Measurements from ENCODE around the gene ETS1. TPM values are rescaled to one million over a fixed set of nuclear protein-coding genes. Genes with fewer than 3 reads are reported as not detected.
A peak's percentile ranks its signal among the peaks of the same experiment; 100 is the strongest.

Gene ETS1
- total RNA-seq, 1 donor from 2014 or later = 45.3 TPM

DNA sequence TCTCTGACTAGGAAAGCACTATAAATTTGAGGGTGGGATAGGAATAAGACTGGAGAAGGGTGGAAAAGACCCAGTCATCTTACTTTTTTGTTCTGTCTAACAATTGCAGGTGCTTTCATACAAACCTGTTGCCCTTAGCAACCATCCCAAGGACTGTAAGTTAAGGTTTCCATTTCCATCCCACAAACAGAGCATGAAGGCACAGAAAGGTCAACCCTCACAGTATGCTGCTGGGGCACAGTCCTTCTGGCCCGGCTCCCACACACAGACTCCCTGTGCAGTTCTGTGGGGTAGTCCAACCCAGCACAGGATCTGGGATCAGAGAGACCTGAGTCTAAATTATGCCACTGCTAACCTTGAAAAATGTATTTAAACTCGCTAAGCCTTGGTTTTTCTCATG, 38.4 kb upstream of the ETS1 start:
- Histone ChIP-seq H3K36me3 (no peaks in the 10 kb centered on the region), H3K27me3 (ENCODE audit: low read depth) (no peaks in the 10 kb centered on the region), H3K9me3 (replicated peaks) (no peaks in the 10 kb centered on the region), H3K4me1 (peaks cover 39% of the 10 kb centered on the region), H3K4me3 (no peak overlapping the region), H3K27ac (replicated peaks) (no peak overlapping the region)
- no peak for DNase-seq
- intact Hi-C loops (cut with micrococcal nuclease) = loop anchor here (5.0 kb wide), 1 partner anchor 68 kb away; no protein-coding TSS in a partner anchor
- TF ChIP-seq, protein P1, sequence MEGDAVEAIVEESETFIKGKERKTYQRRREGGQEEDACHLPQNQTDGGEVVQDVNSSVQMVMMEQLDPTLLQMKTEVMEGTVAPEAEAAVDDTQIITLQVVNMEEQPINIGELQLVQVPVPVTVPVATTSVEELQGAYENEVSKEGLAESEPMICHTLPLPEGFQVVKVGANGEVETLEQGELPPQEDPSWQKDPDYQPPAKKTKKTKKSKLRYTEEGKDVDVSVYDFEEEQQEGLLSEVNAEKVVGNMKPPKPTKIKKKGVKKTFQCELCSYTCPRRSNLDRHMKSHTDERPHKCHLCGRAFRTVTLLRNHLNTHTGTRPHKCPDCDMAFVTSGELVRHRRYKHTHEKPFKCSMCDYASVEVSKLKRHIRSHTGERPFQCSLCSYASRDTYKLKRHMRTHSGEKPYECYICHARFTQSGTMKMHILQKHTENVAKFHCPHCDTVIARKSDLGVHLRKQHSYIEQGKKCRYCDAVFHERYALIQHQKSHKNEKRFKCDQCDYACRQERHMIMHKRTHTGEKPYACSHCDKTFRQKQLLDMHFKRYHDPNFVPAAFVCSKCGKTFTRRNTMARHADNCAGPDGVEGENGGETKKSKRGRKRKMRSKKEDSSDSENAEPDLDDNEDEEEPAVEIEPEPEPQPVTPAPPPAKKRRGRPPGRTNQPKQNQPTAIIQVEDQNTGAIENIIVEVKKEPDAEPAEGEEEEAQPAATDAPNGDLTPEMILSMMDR (IDR thresholded peaks at IDR 0.05; ENCODE audit: borderline replicate concordance) = no peak

DNA sequence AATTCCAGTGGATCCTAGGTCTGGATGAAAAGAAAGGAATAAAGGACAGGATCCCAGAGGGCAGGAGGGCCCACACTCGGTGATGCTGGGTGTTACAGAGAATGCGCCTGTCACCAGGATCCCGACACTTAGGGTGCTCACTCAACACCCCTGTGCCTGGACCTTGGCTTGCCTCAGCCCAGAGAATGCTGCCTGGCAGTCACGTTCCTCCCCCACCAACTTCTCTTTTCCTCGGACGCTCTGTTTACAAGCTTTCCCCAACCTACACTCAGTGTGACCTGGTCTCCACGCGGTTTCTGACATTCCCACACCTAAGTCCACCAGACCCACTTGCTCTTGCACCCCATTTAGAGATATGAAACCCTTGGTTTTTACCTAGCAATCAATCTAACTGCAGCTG, 38.0 kb upstream of the ETS1 start:
- Histone ChIP-seq H3K27ac (replicated peaks) (no peak overlapping the region), H3K4me3 (no peak overlapping the region), H3K36me3 (no peaks in the 10 kb centered on the region), H3K27me3 (ENCODE audit: low read depth) (no peaks in the 10 kb centered on the region), H3K9me3 (replicated peaks) (no peaks in the 10 kb centered on the region), H3K4me1 (peaks cover 35% of the 10 kb centered on the region)
- DNase-seq = no peak
- TF ChIP-seq, protein P1 (IDR thresholded peaks at IDR 0.05; ENCODE audit: borderline replicate concordance) = no peak
- intact Hi-C loops (cut with micrococcal nuclease) = loop anchor here (5.0 kb wide), 1 partner anchor 68 kb away; no protein-coding TSS in a partner anchor

DNA sequence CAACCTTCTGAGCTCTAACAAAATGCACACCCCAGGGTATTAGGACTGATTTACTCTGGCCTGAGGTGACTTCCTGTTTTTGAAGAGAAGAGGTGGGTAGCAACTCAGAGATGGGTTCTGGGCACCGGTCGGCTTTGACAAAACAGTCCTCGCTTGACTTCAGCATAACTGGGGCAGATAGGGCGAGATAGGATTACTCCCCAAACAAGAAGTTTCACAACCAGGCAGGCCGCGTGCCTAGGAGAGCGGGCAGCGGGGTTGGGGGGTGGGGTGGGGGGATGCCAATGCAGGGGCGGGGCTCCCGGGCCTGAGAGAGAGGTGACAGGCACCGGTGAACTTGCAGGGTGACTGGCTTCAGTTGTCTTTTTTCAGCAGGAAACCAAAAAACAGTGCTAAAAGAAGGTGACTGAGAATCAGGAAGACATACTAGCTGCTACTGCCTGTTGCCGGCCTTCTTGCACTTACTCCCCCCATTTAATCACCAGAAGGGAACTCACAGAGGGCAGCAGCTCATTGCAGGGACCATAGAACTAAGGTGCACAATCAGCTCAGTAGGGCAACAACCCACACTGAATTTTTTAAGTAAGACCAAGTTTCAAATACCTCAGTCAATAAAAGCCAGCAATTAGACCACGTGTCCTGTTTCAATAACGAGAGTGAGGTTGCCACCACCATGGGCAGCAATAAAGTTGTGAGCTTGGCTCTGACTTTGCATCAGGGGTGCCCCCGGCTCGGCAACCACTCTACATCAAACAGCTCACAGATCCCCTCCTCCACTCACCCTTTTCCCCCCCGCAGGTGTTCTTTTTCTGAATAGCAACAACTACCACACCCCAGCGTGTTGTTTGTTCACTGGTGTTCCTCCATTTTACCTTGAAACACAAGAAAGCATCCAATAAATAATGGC, 37.2 kb upstream of the ETS1 start:
- Histone ChIP-seq H3K36me3 (no peaks in the 10 kb centered on the region), H3K27me3 (ENCODE audit: low read depth) (no peaks in the 10 kb centered on the region), H3K9me3 (replicated peaks) (no peaks in the 10 kb centered on the region), H3K4me1 (peaks cover 27% of the 10 kb centered on the region), H3K27ac (replicated peaks) (no peak overlapping the region), H3K4me3 (no peak overlapping the region)
- DNase-seq = no peak
- intact Hi-C loops (cut with micrococcal nuclease) = loop anchor here (5.0 kb wide), 1 partner anchor 67 kb away; no protein-coding TSS in a partner anchor
- TF ChIP-seq, protein P1 (IDR thresholded peaks at IDR 0.05; ENCODE audit: borderline replicate concordance) = no peak

DNA sequence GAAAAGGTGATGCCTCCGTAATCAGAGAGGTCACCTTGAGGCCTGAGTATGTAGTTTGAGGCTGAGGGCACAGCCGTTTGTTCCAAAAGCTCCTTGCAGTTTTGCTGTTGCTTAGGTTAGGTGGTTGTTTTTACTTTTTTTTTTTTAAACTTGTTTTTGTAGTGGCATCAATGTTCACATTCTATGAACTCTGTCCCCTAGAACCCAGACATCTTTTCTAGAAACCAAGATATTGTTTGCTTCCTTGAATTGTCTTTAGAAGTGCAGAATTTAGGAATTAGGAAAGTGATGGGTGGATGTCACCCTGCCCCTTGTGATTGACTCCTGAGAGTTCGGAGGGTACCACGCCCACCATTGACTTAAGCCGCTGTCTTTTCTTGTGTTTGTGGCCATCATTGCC, 35.7 kb upstream of the ETS1 start:
- Histone ChIP-seq H3K4me3 (no peak overlapping the region), H3K36me3 (no peaks in the 10 kb centered on the region), H3K27me3 (ENCODE audit: low read depth) (no peaks in the 10 kb centered on the region), H3K9me3 (replicated peaks) (no peaks in the 10 kb centered on the region), H3K4me1 (peaks cover 27% of the 10 kb centered on the region), H3K27ac (replicated peaks) (peak overlapping the region; percentile 60)
- intact Hi-C loops (cut with micrococcal nuclease) = no loop called here
- no peak for DNase-seq
- TF ChIP-seq, protein P1 (IDR thresholded peaks at IDR 0.05; ENCODE audit: borderline replicate concordance) = no peak

DNA sequence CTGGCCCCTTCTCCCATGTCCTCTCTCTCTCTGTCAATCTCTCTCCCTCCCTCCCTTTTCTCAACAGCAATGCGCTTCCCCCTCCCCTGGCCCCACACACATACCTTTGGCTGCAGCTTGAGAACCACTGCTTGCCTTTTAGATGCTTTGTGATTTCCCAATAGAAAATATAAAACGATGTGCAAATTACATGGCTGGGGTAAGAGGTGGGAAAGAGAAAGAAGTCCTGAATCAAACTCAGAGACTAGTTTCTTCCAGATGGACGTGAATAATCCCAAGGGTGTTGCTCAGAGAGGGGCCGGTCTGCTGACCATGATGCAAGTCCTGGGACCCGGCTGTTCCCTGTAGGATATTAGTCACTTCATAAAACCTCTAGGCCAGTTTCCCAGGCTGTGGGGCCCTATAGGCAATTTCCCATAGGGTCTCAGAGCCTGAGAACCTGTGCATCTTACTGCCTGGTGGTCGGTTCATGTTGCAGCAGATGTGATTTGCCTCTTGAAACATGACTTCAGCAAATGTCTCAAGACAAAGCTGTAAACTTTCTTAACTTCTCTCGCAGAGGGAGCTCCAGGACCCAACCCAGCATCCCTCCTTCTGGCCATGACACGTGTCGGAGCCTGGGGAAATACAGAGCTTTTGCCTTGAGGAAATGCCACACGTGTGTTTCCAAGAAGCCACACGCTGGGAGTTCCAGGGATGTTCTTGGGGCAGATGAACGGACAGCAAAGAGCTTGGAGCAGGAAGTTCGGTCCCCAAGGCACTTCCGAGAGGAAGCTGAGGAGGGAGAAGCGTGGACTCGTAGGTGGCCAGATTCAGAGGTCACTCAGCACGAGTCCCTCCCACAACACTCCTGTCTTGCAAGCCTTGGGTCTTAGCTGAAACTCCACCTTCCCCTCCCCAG, 34.5 kb upstream of the ETS1 start:
- Histone ChIP-seq H3K27ac (replicated peaks) (peak overlapping the region; percentile 60), H3K9me3 (replicated peaks) (no peaks in the 10 kb centered on the region), H3K4me1 (peaks cover 22% of the 10 kb centered on the region), H3K36me3 (no peaks in the 10 kb centered on the region), H3K4me3 (peak overlapping the region; percentile 38), H3K27me3 (ENCODE audit: low read depth) (no peaks in the 10 kb centered on the region)
- TF ChIP-seq, protein P1 (IDR thresholded peaks at IDR 0.05; ENCODE audit: borderline replicate concordance) = no peak
- intact Hi-C loops (cut with micrococcal nuclease) = no loop called here
- DNase-seq = peak; percentile 39

Measured in left ventricle myocardium inferior (tissue), 1 donor.